Keratinocyte (primary cell): ENCODE results near the gene RHPN2. TPM values are rescaled to one million over a fixed set of nuclear protein-coding genes. Genes with fewer than 3 reads are reported as not detected.

Experiments used
- DNase-seq: peaks from one replicate; pipeline ENCODE4 v3.0.0-alpha.2; 2011; ENCODE audit warnings: low read depth, missing footprints, low spot score
- FAIRE-seq: peaks from 2 replicates; lab custom pipeline; 2011; peaks lifted over from hg19 to GRCh38; lab: Jason Lieb, UNC
- H2AFZ ChIP-seq: 2 replicates; pipeline ENCODE4 v1.6.0; 2012; ENCODE audit warnings: low read length, control low read depth, inconsistent platforms; ENCODE audit not compliant: control insufficient read depth
- H3K27ac ChIP-seq: 2 replicates; pipeline ENCODE4 v1.5.1; 2011; ENCODE audit warnings: low read length; ENCODE audit not compliant: control insufficient read depth, insufficient read depth
- H3K27me3 ChIP-seq: 3 replicates; pipeline ENCODE4 v1.6.0; 2011; ENCODE audit warnings: low read length; ENCODE audit not compliant: control insufficient read depth, insufficient read depth; ENCODE audit errors: extremely low read depth
- H3K36me3 ChIP-seq, 2 experiments: 2 replicates in 1 of 2; 3 replicates in 1 of 2; pipeline ENCODE4 v1.5.1; 2011; ENCODE audit warnings: low read length in 2 of 2, mild to moderate bottlenecking in 1 of 2; ENCODE audit not compliant: control insufficient read depth in 2 of 2, insufficient read depth in 2 of 2; ENCODE audit errors: extremely low read depth in 1 of 2
- H3K4me1 ChIP-seq: 3 replicates; pipeline ENCODE4 v1.5.1; 2011; ENCODE audit warnings: low read length; ENCODE audit not compliant: control insufficient read depth, insufficient read depth; ENCODE audit errors: extremely low read depth
- H3K4me2 ChIP-seq: 3 replicates; pipeline ENCODE4 v1.6.0; 2011; ENCODE audit warnings: low read depth, low read length; ENCODE audit not compliant: control insufficient read depth, insufficient read depth; ENCODE audit errors: extremely low read depth
- H3K4me3 ChIP-seq, 3 experiments: fragments of 200-600 bp in 1 of 3; sonication (generic) in 1 of 3; 2 replicates in 2 of 3; 3 replicates in 1 of 3; pipeline ENCODE4 v1.5.1; 2011 to 2016; ENCODE audit warnings: low read length in 3 of 3, mild to moderate bottlenecking in 3 of 3, control low read depth in 2 of 3, inconsistent platforms in 1 of 3, low read depth in 1 of 3, mixed read lengths in 1 of 3, mixed run types in 1 of 3, moderate library complexity in 1 of 3; ENCODE audit not compliant: control insufficient read depth in 2 of 3, insufficient read depth in 2 of 3; ENCODE audit errors: extremely low read depth in 1 of 3
- H3K79me2 ChIP-seq: 2 replicates; pipeline ENCODE4 v1.6.0; 2012; ENCODE audit warnings: low read length; ENCODE audit not compliant: control insufficient read depth, insufficient read depth
- H3K9ac ChIP-seq: 3 replicates; pipeline ENCODE4 v1.6.0; 2011; ENCODE audit warnings: low read length; ENCODE audit not compliant: control insufficient read depth, insufficient read depth; ENCODE audit errors: extremely low read depth
- H3K9me1 ChIP-seq: 3 replicates; pipeline ENCODE4 v1.6.0; 2011; ENCODE audit warnings: low read length; ENCODE audit not compliant: control insufficient read depth, insufficient read depth; ENCODE audit errors: extremely low read depth
- H3K9me3 ChIP-seq: 2 replicates; pipeline ENCODE4 v1.5.1; 2012; ENCODE audit warnings: low read depth, low read length; ENCODE audit not compliant: control insufficient read depth
- H4K20me1 ChIP-seq: 3 replicates; pipeline ENCODE4 v1.6.0; 2011; ENCODE audit warnings: low read length; ENCODE audit not compliant: control insufficient read depth, insufficient read depth; ENCODE audit errors: extremely low read depth
- EZH2 ChIP-seq: IDR thresholded peaks from one replicate; pipeline ENCODE4 v1.6.1; 2012; ENCODE audit warnings: inconsistent platforms, mild to moderate bottlenecking, low read length, moderate library complexity
- dilution Hi-C: fragments of 300-500 bp; cut with MboI; formaldehyde crosslinking; loops from one replicate; pipeline ENCODE4 v1.7.0; 2020; ENCODE audit warnings: low sequenced_read_pairs; ENCODE audit not compliant: extremely low pct_ligation_motif_present
- polyA plus RNA-seq, 5 experiments: library from polyadenylated mRNA; depleted of rRNA in 3 of 5; stranded (reverse) in 3 of 5; stranded (forward) in 1 of 5; unstranded in 1 of 5; fragments of >200 nt; gene quantifications; 1 replicate in 1 of 5; 2 replicates in 3 of 5; 3 replicates in 1 of 5; pipeline versions ENCODE4 v1.2.1 to v1.2.3, GENCODE V29; 2011 to 2012; ENCODE audit warnings: missing spikeins in 2 of 5, low read depth in 1 of 5, low replicate concordance in 1 of 5
- TF ChIP-seq, protein P1 (sequence below), 3 experiments: IDR thresholded peaks in 1 of 3; conservative IDR thresholded peaks in 1 of 3; optimal IDR thresholded peaks in 1 of 3; 2 replicates in 2 of 3; 3 replicates in 1 of 3; pipeline versions ENCODE3 to v1.5.1; 2011; ENCODE audit warnings: low read length in 3 of 3, mild to moderate bottlenecking in 3 of 3, moderate library complexity in 2 of 3, control low read depth in 1 of 3, inconsistent platforms in 1 of 3; ENCODE audit not compliant: insufficient read depth in 2 of 3; ENCODE audit errors: extremely low read depth in 1 of 3

RHPN2 gene
- polyA plus RNA-seq, 1 donor (not counting 4 experiments of a cell fraction or from before 2014, with no cell fraction given), result 6.6 TPM

DNA sequence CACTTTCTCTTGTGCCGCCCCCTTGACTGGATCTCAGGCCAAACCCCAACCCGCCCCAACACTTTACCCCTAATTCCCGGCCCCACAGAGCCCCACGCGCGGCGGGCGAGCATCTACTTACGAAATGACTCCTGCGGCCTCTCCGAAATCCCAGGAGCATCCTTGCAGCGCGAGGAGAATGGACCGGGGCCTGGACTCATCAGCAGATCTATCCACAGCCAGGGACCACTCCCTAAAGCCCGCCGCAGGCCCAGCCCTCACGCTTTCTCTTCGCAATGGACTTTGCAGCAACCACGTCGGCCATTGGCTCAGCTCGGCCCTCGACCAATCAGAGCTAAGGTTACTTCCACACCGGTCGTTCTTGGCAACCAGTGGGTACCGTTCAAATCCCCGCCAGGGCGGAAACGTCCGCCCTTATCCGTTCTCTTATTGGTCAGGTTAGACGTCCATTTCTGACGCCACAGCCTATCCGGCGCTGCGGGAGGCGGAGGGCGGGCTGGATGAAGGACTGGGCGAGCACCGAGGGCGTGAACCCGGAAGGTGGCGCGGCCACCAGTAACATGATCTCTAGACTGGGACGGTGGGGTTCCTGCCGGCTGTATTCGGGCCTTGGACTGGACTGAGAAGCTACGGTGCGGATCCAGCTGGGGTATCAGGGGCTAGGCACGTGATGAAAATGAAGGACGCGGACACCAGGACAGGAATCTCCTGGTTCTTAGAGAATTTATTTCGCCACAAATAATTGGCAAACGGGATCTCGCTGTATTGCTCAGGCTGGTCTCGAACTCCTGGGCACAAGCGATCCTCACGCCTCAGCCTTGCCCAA lies 92.8 kb downstream of the RHPN2 start, which contains the start of the genes CEP89 and FAAP24:
Gene CEP89 (minus strand): TSS at position 244 of the 826 bp plus-strand sequence. CDS start 84 bp downstream, at position 160.
Gene FAAP24 (plus strand): TSS at position 528 of the 826 bp plus-strand sequence. CDS start 955 bp downstream, outside the sequence.
- peaks cover 37% of the 10 kb centered on the region for H3K79me2 ChIP-seq
- peak within 1 kb of the TSS; percentile 77 for H3K27ac ChIP-seq
- H3K27me3 ChIP-seq, result no peaks in the 10 kb centered on the region
- H3K36me3 ChIP-seq, result peaks cover 0 to 6% of the 10 kb centered on the region in 2 experiments
- FAIRE-seq, result peak; percentile 95
- dilution Hi-C loops, result no loop called here
- H3K9me3 ChIP-seq, result no peaks in the 10 kb centered on the region
- H4K20me1 ChIP-seq, result no peaks in the 10 kb centered on the region
- H3K4me2 ChIP-seq, result peak within 1 kb of the TSS; percentile 77
- H3K9me1 ChIP-seq, result peaks cover 1% of the 10 kb centered on the region
- TF ChIP-seq, protein P1, sequence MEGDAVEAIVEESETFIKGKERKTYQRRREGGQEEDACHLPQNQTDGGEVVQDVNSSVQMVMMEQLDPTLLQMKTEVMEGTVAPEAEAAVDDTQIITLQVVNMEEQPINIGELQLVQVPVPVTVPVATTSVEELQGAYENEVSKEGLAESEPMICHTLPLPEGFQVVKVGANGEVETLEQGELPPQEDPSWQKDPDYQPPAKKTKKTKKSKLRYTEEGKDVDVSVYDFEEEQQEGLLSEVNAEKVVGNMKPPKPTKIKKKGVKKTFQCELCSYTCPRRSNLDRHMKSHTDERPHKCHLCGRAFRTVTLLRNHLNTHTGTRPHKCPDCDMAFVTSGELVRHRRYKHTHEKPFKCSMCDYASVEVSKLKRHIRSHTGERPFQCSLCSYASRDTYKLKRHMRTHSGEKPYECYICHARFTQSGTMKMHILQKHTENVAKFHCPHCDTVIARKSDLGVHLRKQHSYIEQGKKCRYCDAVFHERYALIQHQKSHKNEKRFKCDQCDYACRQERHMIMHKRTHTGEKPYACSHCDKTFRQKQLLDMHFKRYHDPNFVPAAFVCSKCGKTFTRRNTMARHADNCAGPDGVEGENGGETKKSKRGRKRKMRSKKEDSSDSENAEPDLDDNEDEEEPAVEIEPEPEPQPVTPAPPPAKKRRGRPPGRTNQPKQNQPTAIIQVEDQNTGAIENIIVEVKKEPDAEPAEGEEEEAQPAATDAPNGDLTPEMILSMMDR (optimal IDR thresholded peaks at IDR 0.05 in 1 of 3, IDR thresholded peaks at IDR 0.05 in 1 of 3, conservative IDR thresholded peaks at IDR 0.05 in 1 of 3; ENCODE audit: extremely low read depth in 1 of 3, insufficient read depth in 2 of 3, low read length in 3 of 3), result no peak
- DNase-seq, result peak; percentile 96
- peak within 1 kb of the TSS; percentile 68 to 93 (median 87) for H3K4me3 ChIP-seq
- H2AFZ ChIP-seq, result peak within 1 kb of the TSS; percentile 93
- peak within 1 kb of the TSS; percentile 86 for H3K9ac ChIP-seq
- H3K4me1 ChIP-seq, result no peaks in the 10 kb centered on the region

DNA sequence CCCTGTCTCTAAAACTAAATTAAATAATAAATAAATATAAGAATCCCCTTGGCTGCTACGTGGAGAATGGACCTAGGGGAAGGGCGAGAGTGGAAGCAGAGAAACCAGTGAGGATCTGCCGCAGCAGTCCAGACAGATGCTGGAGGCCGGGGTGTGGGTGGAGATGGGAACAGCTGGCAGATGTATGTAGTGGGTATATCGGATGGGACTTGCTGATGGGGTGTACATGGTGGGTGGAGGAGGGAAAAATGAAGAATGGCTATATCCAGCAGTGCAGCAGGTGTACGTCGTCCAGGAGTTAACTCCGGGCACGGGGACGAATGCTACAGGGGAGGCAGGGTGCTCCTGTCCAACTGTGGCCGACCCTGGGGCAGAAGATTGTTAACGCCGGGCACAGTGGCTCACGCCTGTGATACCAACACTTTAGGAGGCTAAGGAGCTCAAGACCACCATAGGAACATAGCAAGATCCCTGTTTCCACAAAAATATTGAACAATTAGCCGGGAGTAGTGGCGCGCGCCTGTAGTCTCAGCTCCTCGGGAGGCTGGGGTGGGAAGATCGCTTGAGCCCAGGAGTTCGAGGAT lies 93.6 kb downstream of the RHPN2 start:
- peak overlapping the region; percentile 65 for H3K9ac ChIP-seq
- no peaks in the 10 kb centered on the region for H4K20me1 ChIP-seq
- peaks cover 4 to 8% of the 10 kb centered on the region in 2 experiments for H3K36me3 ChIP-seq
- peak overlapping the region; percentile 77 for H3K4me2 ChIP-seq
- TF ChIP-seq EZH2, result no peak
- TF ChIP-seq, protein P1 (optimal IDR thresholded peaks at IDR 0.05 in 1 of 3, IDR thresholded peaks at IDR 0.05 in 1 of 3, conservative IDR thresholded peaks at IDR 0.05 in 1 of 3; ENCODE audit: extremely low read depth in 1 of 3, insufficient read depth in 2 of 3, low read length in 3 of 3), result no peak
- peak overlapping the region; percentile 68 to 93 (median 87) for H3K4me3 ChIP-seq
- no peaks in the 10 kb centered on the region for H3K9me3 ChIP-seq
- no peaks in the 10 kb centered on the region for H3K4me1 ChIP-seq
- no peak for DNase-seq
- H3K27me3 ChIP-seq, result no peaks in the 10 kb centered on the region
- H3K79me2 ChIP-seq, result peaks cover 37% of the 10 kb centered on the region
- H2AFZ ChIP-seq, result peak overlapping the region; percentile 67
- H3K27ac ChIP-seq, result peak overlapping the region; percentile 24
- no peak for FAIRE-seq
- H3K9me1 ChIP-seq, result peaks cover 4% of the 10 kb centered on the region
- dilution Hi-C loops, result no loop called here
